ENCODE measurements around the gene CCNF.
A peak's percentile ranks its signal among the peaks of the same experiment; 100 is the strongest.
"Not testable (repeated sequence)": the region's sequence is repeated elsewhere in the genome, so short reads cannot be mapped to it uniquely, and the experiment has no call there.

The CCNF gene

DNA sequence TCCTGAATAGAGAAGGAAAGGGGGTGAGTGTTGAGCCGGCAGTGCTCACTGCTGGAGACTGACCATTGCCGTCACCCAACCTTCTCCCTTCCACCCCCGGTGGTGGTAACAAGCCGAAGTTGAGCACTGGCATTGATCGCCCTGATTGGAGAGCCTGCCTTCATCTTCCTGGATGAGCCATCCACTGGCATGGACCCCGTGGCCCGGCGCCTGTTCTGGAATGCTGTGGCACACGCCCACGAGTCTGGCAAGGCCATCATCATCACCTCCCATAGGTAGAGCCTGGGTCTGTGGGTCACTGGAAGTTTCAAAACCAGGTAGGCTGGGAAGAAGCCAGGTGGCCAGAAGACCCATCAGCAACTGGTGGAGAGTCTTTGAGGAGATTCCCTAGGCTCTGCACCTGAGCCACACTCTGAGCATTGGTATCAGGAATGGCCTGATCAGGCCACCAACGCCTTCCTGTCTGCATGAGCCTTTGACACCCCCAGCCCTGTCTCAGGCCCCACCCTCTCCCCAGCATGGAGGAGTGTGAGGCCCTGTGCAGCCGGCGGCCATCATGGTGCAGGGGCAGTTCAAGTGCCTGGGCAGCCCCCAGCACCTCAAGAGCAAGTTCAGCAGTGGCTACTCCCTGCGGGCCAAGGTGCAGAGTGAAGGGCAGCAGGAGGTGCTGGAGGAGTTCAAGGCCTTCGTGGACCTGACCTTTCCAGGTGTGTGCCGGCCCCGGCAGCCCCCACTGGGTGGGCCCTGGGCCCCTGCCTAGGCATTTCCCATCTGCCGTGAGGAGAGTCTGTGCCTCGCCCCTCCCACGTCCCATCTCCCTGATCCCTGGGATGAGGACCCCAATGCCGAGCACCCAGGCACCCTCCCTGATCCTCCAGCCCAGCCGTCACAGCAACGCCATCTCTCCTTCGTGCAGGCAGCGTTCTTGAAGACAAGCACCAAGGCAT lies 4.9 kb upstream of the CCNF start:
- Mint-ChIP-seq H3K27ac (no peak overlapping the region), H3K4me3 (no peak overlapping the region), H3K9me3 (no peaks in the 10 kb centered on the region)

DNA sequence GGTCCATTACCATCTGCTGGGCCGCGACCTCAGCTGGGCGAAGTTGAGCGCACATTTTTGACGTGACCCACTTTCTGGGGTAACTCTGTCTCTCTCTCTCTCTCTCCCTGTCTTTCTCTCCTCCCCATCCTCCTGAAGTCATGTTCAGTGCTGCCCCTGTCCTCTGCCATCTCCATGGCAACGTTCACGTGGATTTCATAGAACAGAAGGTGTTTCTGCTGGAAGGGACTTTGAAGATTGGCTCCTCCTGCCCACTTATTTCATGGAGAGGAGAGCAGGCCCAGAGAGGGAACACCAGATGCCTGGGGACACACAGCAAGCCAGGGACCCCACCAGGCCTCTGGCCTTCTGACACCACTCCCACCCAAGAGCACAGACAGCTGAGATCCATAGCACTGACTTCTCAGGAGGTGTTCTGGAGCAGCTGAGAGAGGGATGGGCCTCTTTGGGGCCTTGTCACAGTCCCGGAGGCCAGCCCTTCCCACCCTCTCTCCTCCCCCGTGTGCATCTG lies 4.2 kb upstream of the CCNF start:
- no peak overlapping the region for H3K4me3 Mint-ChIP-seq
- no peaks in the 10 kb centered on the region for H3K9me3 Mint-ChIP-seq
- peaks cover 13% of the 10 kb centered on the region for H3K4me1 Mint-ChIP-seq (ENCODE audit: low read depth)
- H3K36me3 Mint-ChIP-seq (ENCODE audit: low read depth), result peaks cover 2% of the 10 kb centered on the region
- H3K27ac Mint-ChIP-seq, result no peak overlapping the region
- peaks cover 7% of the 10 kb centered on the region for H3K27me3 Mint-ChIP-seq (ENCODE audit: low read depth)

More for the DNA sequence above, 4.9 kb upstream of the CCNF start:
- Mint-ChIP-seq H3K4me1 (ENCODE audit: low read depth) (peaks cover 11% of the 10 kb centered on the region), H3K36me3 (ENCODE audit: low read depth) (no peaks in the 10 kb centered on the region), H3K27me3 (ENCODE audit: low read depth) (peaks cover 8% of the 10 kb centered on the region)

DNA sequence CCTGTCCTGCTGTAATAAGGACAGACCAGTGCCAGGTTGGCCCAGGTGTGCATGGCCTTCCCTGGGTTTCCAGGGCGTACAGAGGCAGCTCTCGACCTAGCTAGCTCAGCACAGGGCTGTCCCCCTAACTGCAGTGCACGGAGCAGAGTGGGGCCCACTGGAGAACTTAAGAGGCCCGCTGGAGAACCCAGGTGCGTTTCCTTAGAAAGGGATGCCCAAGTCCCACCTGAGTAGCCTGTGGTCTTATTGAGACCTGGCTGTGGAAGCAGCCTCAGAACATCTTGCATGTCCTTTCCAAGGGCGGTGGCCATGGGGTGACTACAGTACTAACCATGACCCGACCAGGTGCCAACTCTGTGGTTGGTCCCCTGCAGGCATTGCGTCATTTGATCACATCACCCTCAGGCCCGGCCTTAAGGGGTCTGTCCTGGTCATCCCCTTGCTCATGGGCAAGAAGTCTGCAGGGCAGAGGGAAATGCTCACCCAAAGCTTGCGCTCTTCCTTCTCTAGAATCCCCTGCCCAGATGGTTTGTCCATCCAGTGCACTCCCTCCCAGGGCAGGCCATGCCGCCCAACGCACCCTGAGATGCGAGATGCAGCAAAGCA lies 3.3 kb upstream of the CCNF start:
- H3K27me3 Mint-ChIP-seq (ENCODE audit: low read depth), result peaks cover 3% of the 10 kb centered on the region
- H3K27ac Mint-ChIP-seq, result no peak overlapping the region
- H3K9me3 Mint-ChIP-seq, result no peaks in the 10 kb centered on the region
- H3K36me3 Mint-ChIP-seq (ENCODE audit: low read depth), result peaks cover 7% of the 10 kb centered on the region
- no peak overlapping the region for H3K4me3 Mint-ChIP-seq
- peaks cover 22% of the 10 kb centered on the region for H3K4me1 Mint-ChIP-seq (ENCODE audit: low read depth)

DNA sequence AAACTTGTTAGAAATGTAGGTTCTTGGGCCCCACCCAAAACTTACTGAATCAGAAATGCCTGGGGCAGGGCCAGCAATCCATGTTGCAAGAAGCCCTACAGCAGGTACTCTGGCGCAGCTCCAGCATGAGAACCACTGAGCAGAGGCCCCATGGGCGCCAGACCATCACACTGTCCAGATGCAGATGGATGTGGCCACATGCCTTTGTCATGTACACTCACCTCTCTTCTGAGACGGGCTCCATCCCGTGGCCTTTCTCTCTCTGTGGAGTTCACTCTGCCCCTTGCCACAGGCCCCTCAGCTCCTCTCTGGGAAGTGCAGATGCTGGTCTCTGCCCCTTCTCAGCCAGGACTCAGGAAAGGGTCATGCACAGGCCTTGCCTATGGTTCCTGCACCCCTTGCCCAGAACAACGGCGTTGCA lies 2.3 kb upstream of the CCNF start:
- H3K4me1 Mint-ChIP-seq (ENCODE audit: low read depth), result peaks cover 24% of the 10 kb centered on the region
- H3K27me3 Mint-ChIP-seq (ENCODE audit: low read depth), result no peaks in the 10 kb centered on the region
- peak overlapping the region; percentile 1 for H3K4me3 Mint-ChIP-seq
- H3K27ac Mint-ChIP-seq, result no peak overlapping the region
- no peaks in the 10 kb centered on the region for H3K9me3 Mint-ChIP-seq
- H3K36me3 Mint-ChIP-seq (ENCODE audit: low read depth), result peaks cover 9% of the 10 kb centered on the region

DNA sequence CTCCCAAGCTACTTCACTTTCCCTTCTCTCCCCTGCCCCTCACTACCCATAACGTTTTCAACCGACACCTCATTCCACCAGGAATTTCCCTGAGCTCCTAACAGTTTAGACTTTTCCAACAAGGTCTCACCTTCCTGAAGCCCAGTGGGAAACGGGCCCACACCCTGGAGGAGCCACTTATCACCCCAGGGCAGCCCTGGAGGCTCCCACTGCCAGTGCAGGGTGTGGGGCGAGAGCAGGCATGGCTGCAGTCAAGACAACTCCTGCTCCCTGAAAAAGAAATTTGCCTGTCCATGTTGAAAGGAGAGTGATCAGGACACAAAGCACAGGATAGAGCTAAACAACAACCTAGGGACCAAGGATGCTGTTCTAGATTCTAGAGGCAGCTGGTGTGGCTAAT lies 1.7 kb upstream of the CCNF start:
- Mint-ChIP-seq H3K27me3 (ENCODE audit: low read depth) (no peaks in the 10 kb centered on the region), H3K9me3 (no peaks in the 10 kb centered on the region), H3K4me3 (peak overlapping the region; percentile 77), H3K27ac (peak overlapping the region; percentile 68), H3K4me1 (ENCODE audit: low read depth) (peaks cover 24% of the 10 kb centered on the region), H3K36me3 (ENCODE audit: low read depth) (peaks cover 11% of the 10 kb centered on the region)

DNA sequence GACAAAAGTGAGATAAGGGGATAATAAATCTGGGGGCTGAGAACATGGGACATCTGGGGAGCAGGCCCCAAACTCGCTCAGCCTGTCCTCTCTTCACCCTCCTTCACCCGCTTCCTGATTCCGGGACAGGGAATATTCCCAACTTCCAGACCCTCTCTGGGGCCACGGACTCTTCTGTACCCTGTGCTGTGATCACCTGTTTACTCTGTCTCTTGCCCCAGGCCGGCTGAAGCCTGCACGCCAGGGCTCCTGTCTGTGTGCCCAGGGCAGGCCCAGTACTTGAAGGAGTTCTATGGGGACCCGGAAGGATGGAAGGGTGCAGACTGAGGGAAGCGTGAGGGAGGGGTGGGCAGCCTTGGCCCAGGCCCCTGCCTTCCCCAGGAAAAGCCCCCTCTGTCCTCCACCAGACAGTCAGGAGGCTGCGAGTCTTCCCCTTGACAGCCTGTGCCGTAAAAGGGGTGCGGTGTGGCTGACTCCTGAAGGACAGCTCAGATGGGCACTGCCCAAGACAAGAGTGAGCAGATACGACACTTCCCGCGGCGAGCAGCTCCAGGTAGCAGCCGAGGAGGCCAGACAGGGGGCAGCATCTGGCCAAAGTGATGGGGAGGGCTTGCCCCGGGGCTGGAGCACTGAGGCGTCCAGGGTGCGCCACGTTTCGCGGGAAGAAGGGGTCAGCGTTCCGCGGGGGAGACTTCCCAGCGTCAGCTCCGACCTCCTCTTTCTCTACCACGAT lies 1.0 kb upstream of the CCNF start:
- Mint-ChIP-seq H3K27me3 (ENCODE audit: low read depth) (no peaks in the 10 kb centered on the region), H3K27ac (peak overlapping the region; percentile 85), H3K4me1 (ENCODE audit: low read depth) (peaks cover 24% of the 10 kb centered on the region), H3K9me3 (no peaks in the 10 kb centered on the region), H3K4me3 (peak overlapping the region; percentile 89), H3K36me3 (ENCODE audit: low read depth) (peaks cover 16% of the 10 kb centered on the region)

DNA sequence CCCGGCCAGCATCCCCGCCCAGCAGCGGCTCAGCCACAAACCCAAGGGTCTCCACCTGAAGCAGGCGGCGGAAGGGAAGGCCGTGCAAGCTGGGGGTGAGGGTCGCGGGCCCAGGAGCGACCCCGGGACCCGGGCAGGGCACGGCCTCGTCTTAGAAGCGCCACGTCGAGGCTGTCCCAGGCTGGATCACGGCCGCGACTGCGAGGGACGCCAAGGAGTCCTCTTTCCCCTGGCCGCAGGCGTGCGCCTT lies 538 bp upstream of the CCNF start:
- Mint-ChIP-seq H3K9me3 (no peaks in the 10 kb centered on the region), H3K27me3 (ENCODE audit: low read depth) (no peaks in the 10 kb centered on the region), H3K27ac (peak overlapping the region; percentile 85), H3K4me1 (ENCODE audit: low read depth) (peaks cover 24% of the 10 kb centered on the region), H3K4me3 (peak overlapping the region; percentile 89), H3K36me3 (ENCODE audit: low read depth) (peaks cover 21% of the 10 kb centered on the region)

DNA sequence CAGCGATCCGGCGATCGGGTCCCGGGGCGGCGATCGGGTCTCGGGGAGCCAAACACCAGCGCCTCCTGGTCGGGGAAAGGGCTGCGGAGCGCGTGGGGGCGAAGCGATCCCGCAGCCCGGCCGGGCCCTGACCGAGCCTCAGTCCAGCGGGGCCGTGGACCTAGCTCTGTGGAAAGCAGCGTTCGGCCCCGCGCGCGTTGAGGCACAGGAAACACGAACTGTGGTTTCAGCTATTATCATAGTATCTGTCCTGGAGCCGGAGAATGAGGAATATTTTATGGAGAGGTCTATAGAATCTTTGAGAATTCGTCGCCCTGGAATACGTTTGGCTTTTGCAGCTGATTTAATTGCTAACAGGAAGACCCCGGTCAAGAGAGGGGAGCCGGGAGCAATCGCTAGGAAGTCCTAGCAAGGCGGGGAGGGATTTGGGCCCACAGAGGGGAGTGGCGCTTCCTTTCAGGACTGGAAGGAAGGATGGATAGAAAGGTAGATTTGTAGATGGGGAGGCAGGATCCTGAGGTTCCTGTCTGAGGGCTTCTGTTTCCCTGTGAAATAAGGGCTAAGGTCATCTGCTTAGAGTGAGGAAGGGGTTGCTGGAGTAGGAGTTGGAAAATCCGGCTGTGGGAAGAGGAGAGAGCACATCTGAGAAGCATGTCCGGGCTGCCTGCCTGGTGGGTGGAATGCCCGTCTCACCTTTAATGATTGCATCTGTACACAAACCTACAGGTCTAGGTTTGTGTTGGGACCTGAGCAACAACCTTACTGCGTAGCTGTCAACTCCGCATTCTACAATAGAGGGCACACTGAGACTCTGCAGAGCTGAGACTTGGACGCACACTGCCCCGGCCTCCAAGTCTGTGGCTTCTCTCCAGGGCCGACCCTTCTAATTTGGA lies 770 bp downstream of the CCNF start:
- H3K27me3 Mint-ChIP-seq (ENCODE audit: low read depth), result no peaks in the 10 kb centered on the region
- no peaks in the 10 kb centered on the region for H3K9me3 Mint-ChIP-seq
- peak overlapping the region; percentile 93 for H3K4me3 Mint-ChIP-seq
- peaks cover 27% of the 10 kb centered on the region for H3K4me1 Mint-ChIP-seq (ENCODE audit: low read depth)
- H3K27ac Mint-ChIP-seq, result peak overlapping the region; percentile 85
- peaks cover 26% of the 10 kb centered on the region for H3K36me3 Mint-ChIP-seq (ENCODE audit: low read depth)

DNA sequence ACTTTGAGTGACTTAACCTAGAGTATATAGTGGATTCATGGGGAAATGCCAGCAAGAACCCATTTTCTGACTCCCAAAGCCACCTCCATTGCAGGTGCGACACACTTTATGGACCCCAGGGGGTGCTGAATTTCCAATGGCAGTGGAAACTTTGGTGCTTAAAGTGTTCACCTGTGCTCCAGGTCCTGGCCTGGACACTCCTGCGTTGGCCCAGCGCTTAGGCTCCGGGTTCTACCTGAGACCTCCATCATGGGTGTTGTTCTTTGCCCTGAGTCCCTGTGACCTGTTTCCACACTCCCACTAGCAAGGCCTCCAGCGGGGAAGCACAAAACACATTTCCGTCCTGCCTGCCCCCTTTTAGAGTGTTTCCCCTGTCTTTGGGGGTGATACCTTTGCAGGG lies 3.0 kb downstream of the CCNF start:
- no peak overlapping the region for H3K4me3 Mint-ChIP-seq
- no peaks in the 10 kb centered on the region for H3K27me3 Mint-ChIP-seq (ENCODE audit: low read depth)
- peaks cover 38% of the 10 kb centered on the region for H3K36me3 Mint-ChIP-seq (ENCODE audit: low read depth)
- no peaks in the 10 kb centered on the region for H3K9me3 Mint-ChIP-seq
- peaks cover 27% of the 10 kb centered on the region for H3K4me1 Mint-ChIP-seq (ENCODE audit: low read depth)
- no peak overlapping the region for H3K27ac Mint-ChIP-seq

DNA sequence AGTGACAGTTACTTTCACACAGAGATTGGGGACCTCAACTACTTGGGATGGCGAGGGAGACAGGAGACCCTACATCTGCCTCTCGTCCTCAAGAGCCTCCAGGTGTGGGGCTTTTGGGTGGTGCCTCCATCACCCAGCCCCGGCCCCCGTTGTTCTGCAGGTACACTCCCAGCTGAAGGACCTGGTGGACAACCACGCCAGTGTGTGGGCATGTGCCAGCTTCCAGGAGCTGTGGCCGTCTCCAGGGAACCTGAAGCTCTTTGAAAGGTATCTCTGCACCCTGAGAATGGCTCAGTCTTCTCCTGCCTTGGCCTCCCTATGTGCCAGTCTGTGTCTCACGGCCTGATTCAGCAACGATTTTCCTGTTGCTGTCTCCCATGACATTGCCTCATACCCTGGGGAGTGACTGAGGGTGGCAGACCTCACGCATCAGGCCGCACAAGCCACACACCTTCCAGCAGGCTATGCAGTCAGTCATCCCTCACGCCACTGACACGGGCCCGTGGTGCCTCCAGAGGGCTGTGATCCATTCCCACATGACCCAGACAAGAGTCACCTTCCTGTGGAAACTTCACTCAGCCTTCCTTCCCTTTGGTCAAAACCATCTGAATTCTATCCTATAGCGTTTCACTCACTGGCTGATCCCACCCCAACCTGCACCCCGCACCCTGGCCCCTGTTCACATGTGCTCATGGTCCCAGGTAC lies 3.7 kb downstream of the CCNF start:
- no peaks in the 10 kb centered on the region for H3K27me3 Mint-ChIP-seq (ENCODE audit: low read depth)
- H3K4me3 Mint-ChIP-seq, result no peak overlapping the region
- peaks cover 20% of the 10 kb centered on the region for H3K4me1 Mint-ChIP-seq (ENCODE audit: low read depth)
- no peak overlapping the region for H3K27ac Mint-ChIP-seq
- no peaks in the 10 kb centered on the region for H3K9me3 Mint-ChIP-seq
- peaks cover 42% of the 10 kb centered on the region for H3K36me3 Mint-ChIP-seq (ENCODE audit: low read depth)

DNA sequence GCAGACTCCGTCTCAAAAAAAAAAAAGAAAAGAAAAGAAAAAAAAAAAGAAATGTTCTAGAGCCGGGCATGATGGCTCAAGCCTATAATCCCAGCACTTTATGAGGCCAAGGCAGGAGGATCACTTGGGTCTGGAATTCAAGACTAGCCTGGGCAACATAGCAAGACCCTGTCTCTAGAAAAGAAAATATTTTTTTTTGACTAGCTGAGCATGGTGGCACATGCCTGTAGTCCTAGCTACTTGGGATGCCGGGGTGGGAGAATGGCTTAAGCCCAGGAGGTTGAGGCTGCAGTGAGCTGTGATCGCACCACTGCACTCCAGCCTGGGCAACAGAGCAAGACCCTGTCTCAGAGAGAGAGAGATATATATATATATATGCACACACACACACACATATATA lies 6.0 kb downstream of the CCNF start:
- not testable (repeated sequence) for H3K4me3 Mint-ChIP-seq; H3K27me3 Mint-ChIP-seq (ENCODE audit: low read depth); H3K9me3 Mint-ChIP-seq; H3K27ac Mint-ChIP-seq
- peaks cover 49% of the 10 kb centered on the region for H3K36me3 Mint-ChIP-seq (ENCODE audit: low read depth)
- peaks cover 20% of the 10 kb centered on the region for H3K4me1 Mint-ChIP-seq (ENCODE audit: low read depth)

DNA sequence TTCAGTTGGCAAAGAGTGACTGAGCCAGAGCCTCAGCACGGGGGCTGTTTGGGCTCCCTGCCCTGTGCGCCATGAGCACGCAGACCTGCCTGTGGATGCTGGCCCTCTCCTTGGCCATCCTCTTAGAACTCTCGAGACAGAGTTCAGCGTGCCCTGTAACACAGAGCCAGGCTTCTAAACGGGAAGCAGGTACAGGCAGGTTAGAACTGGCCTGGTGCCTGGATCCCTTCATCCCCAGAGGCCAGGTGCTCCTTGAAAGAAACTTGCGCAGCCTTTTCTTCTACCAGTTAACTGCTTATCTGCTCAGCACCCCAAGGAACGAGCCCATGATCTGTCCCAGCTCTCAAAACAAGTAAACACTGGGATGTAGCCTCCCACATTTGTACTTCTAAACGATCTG lies 6.9 kb downstream of the CCNF start:
- Mint-ChIP-seq H3K9me3 (no peaks in the 10 kb centered on the region), H3K36me3 (ENCODE audit: low read depth) (peaks cover 49% of the 10 kb centered on the region), H3K4me3 (no peak overlapping the region), H3K27me3 (ENCODE audit: low read depth) (no peaks in the 10 kb centered on the region), H3K27ac (no peak overlapping the region), H3K4me1 (ENCODE audit: low read depth) (peaks cover 11% of the 10 kb centered on the region)

DNA sequence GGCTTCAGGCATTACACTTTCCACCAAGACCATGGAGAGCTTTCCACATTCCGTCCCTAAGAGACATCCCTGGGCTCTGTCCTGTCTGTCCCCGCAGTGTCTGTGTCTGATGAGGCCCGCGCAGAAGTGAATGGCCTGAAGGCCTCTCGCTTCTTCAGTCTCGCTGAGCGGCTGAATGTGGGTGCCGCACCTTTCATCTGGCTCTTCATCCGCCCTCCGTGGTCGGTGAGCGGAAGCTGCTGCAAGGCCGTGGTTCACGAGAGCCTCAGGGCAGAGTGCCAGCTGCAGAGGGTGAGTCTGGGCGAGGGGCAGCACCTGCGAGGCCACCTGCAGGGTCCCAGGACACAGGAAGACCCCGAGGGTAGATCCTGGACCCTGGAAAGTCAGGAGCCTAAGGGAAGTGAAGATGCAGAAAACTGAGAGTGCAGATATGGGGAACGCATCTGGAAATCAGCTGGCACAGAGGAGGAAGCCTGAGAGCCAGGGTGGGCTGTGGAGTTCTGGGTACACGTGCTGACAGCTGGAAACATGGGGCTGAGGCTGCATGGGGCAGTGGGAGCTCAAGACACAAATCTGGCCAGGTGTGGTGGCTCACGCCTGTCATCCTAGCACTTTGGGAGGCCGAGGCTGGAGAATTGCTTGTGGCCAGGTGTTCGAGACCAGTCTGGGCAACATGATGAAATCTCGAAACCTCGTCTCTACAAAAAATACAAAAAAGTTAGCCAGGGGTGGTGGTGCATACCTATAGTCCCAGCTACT lies 8.0 kb downstream of the CCNF start:
- Mint-ChIP-seq H3K27ac (no peak overlapping the region), H3K4me1 (ENCODE audit: low read depth) (peaks cover 11% of the 10 kb centered on the region)

More for the DNA sequence above, 8.0 kb downstream of the CCNF start:
- no peak overlapping the region for H3K4me3 Mint-ChIP-seq
- peaks cover 50% of the 10 kb centered on the region for H3K36me3 Mint-ChIP-seq (ENCODE audit: low read depth)
- no peaks in the 10 kb centered on the region for H3K27me3 Mint-ChIP-seq (ENCODE audit: low read depth)
- no peaks in the 10 kb centered on the region for H3K9me3 Mint-ChIP-seq
